ENCODE data around the gene TPCN2.

DNA sequence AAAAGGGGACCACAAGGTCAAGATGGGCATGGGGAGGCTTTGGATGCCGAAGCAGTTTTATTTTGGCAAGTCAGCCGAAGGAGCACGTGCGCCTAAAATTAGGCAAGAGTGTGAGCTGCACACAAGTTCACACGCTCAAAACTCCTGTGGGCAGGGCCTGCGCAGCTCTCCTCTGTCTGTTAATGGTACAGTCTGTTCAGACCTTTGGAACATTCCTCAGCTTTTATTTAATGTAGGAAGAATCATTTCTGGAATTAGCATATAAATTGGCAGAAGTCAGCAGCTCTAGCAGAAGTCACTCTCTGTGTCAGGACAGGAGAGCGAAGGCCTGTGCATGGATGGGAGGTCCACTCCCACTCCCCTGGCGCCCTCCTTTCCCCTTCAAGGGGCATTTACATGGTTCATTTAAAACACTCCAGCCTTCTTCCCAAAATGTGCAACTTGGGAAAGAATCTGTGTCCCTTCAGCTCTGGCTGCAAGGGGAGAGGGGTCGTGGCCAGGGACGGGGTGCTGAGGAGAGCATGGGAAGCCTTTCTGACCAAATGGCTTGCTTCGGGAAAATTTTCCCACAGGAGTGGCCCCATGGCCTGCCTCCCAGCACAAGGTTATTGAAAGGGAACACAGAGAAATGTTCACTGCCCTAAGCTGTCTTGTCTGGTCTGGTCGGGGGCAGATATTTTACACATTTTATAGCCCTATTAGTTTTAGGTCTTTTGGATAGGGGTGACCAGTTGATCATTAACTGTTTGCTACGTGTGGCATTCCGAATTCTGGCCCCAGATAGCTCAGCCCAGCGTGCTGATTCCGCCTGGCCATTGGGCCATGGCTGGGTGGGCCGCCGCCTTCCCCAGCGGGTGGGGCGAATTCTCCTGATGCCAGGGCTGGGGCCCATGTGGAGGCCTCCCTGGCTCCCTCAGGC, 63.2 kb downstream of the TPCN2 start:
- TF ChIP-seq, protein P1, sequence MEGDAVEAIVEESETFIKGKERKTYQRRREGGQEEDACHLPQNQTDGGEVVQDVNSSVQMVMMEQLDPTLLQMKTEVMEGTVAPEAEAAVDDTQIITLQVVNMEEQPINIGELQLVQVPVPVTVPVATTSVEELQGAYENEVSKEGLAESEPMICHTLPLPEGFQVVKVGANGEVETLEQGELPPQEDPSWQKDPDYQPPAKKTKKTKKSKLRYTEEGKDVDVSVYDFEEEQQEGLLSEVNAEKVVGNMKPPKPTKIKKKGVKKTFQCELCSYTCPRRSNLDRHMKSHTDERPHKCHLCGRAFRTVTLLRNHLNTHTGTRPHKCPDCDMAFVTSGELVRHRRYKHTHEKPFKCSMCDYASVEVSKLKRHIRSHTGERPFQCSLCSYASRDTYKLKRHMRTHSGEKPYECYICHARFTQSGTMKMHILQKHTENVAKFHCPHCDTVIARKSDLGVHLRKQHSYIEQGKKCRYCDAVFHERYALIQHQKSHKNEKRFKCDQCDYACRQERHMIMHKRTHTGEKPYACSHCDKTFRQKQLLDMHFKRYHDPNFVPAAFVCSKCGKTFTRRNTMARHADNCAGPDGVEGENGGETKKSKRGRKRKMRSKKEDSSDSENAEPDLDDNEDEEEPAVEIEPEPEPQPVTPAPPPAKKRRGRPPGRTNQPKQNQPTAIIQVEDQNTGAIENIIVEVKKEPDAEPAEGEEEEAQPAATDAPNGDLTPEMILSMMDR (conservative IDR thresholded peaks at IDR 0.05; ENCODE audit: low read depth, low read length), result no peak
- TF ChIP-seq EZH2 (IDR thresholded peaks at IDR 0.05; ENCODE audit: borderline replicate concordance, low read depth, low read length, poor library complexity, severe bottlenecking), result no peak

Measured in A673 (cell line).